ENCODE results near the gene CA12.

- TF ChIP-seq POLR2A (IDR thresholded peaks at IDR 0.05) = no peak
- peak; percentile 17 to 26 for TF ChIP-seq POLR2AphosphoS5 (IDR thresholded peaks at IDR 0.05; ENCODE audit: insufficient read depth in 1 of 2, low read depth in 1 of 2)
- no peak for TF ChIP-seq CTCF (IDR thresholded peaks at IDR 0.05)
These were observed 30.5 kb downstream of the CA12 start for GRCh38 chr15:63351170-63351569.

All from vagina (tissue), 2 donors.